Measurements from ENCODE around the gene ADAMTS20.
"Not testable (repeated sequence)": the region's sequence is repeated elsewhere in the genome, so short reads cannot be mapped to it uniquely, and the experiment has no call there.

The ADAMTS20 gene

GRCh38 chr12:43360001-43360400 lies 192.0 kb downstream of the ADAMTS20 start:
- DNase-seq (ENCODE audit: low spot score): not testable (repeated sequence)

GRCh38 chr12:43357141-43357540 lies 194.9 kb downstream of the ADAMTS20 start:
- no peak for DNase-seq (ENCODE audit: low spot score)

GRCh38 chr12:43352001-43352400 lies 200.0 kb downstream of the ADAMTS20 start:
- no peak for DNase-seq (ENCODE audit: low spot score)

- no peak for DNase-seq (ENCODE audit: low spot score)
Observed at GRCh38 chr12:43349863-43350262, 202.1 kb downstream of the ADAMTS20 start.

- no peak for DNase-seq (ENCODE audit: low spot score)
Observed at GRCh38 chr12:43348221-43348620, 203.8 kb downstream of the ADAMTS20 start.

- no peak for DNase-seq (ENCODE audit: low spot score)
Observed at GRCh38 chr12:43347026-43347425, 205.0 kb downstream of the ADAMTS20 start.

- no peak for DNase-seq (ENCODE audit: low spot score)
Observed at GRCh38 chr12:43345023-43345422, 207.0 kb downstream of the ADAMTS20 start.

- DNase-seq (ENCODE audit: low spot score): not testable (repeated sequence)
Observed at GRCh38 chr12:43341785-43342313, 210.2 kb downstream of the ADAMTS20 start.

GRCh38 chr12:43338848-43339526 lies 213.0 kb downstream of the ADAMTS20 start:
- DNase-seq (ENCODE audit: low spot score): peak; percentile 27

GRCh38 chr12:43337571-43338444 lies 214.2 kb downstream of the ADAMTS20 start:
- DNase-seq (ENCODE audit: low spot score): no peak

GRCh38 chr12:43336962-43337555 lies 214.9 kb downstream of the ADAMTS20 start:
- peak; percentile 16 for DNase-seq (ENCODE audit: low spot score)

- no peak for DNase-seq (ENCODE audit: low spot score)
Observed at GRCh38 chr12:43333644-43334043, 218.4 kb downstream of the ADAMTS20 start.

GRCh38 chr12:43332977-43333640 lies 218.9 kb downstream of the ADAMTS20 start:
- DNase-seq (ENCODE audit: low spot score): peak; percentile 41

- DNase-seq (ENCODE audit: low spot score): no peak
Observed at GRCh38 chr12:43331935-43332334, 220.1 kb downstream of the ADAMTS20 start.

- DNase-seq (ENCODE audit: low spot score): no peak
Observed at GRCh38 chr12:43329375-43329774, 222.6 kb downstream of the ADAMTS20 start.

- DNase-seq (ENCODE audit: low spot score): no peak
Observed at GRCh38 chr12:43325786-43326185, 226.2 kb downstream of the ADAMTS20 start.

- DNase-seq (ENCODE audit: low spot score): no peak
Observed at GRCh38 chr12:43320281-43320680, 231.7 kb downstream of the ADAMTS20 start.

- DNase-seq (ENCODE audit: low spot score): no peak
Observed at GRCh38 chr12:43318021-43318420, 234.0 kb downstream of the ADAMTS20 start.

- no peak for DNase-seq (ENCODE audit: low spot score)
Observed at GRCh38 chr12:43317156-43317555, 234.8 kb downstream of the ADAMTS20 start.

- no peak for DNase-seq (ENCODE audit: low spot score)
Observed at GRCh38 chr12:43316520-43316919, 235.5 kb downstream of the ADAMTS20 start.

- no peak for DNase-seq (ENCODE audit: low spot score)
Observed at GRCh38 chr12:43315961-43316360, 236.0 kb downstream of the ADAMTS20 start.

- DNase-seq (ENCODE audit: low spot score): no peak
Observed at GRCh38 chr12:43312991-43313505, 239.0 kb downstream of the ADAMTS20 start.
